HEK293 (cell line): Measurements from ENCODE around the gene CNST.

Experiments used
- MZF1 ChIP-seq: fragments of 450-650 bp; formaldehyde crosslinking; IDR thresholded peaks from 2 replicates; pipeline ENCODE4 v1.5.1; 2017; ENCODE audit warnings: missing biosample characterization, missing genetic modification characterization, borderline replicate concordance
- ZNF266 ChIP-seq: fragments of 450-650 bp; formaldehyde crosslinking; IDR thresholded peaks from 2 replicates; pipeline ENCODE4 v1.5.1; 2016; ENCODE audit warnings: missing biosample characterization, missing genetic modification characterization, low read depth
- ZNF791 ChIP-seq: fragments of 450-650 bp; formaldehyde crosslinking; IDR thresholded peaks from 2 replicates; pipeline ENCODE4 v1.5.1; 2016; ENCODE audit warnings: missing biosample characterization, missing genetic modification characterization

DNA sequence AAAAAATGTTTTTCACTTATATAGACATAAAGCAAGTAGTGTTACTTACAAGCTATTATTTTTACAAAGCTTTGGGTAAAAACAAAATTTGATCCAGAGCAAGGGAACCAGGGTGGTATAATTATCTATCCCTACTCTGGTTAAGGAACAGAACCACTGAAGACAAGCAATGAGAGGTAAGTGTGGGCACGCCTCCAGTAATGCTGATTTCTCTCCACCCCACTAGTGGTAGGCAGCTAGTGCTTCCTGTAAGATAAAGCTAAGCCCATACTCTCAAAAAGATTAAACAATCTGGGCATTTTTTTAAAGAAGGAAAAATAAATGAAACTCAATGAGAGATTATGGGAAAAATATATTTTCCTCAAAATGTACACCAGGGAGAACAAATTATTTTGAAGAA, 22.3 kb upstream of the CNST start:
- TF ChIP-seq ZNF791 (tag by site-specific recombination), result no peak
- TF ChIP-seq MZF1 (tag by site-specific recombination), result no peak
- no peak for TF ChIP-seq ZNF266
